Activated CD4-positive, alpha-beta T cell treated with anti-CD3 and anti-CD28 coated beads for 48 hours (primary cell): Measurements from ENCODE around the gene GOLGA2.

ENCODE experiments used
- DNase-seq: peaks from one replicate; pipeline ENCODE4 v3.0.0-alpha.2; 2020

The GOLGA2 gene

DNA sequence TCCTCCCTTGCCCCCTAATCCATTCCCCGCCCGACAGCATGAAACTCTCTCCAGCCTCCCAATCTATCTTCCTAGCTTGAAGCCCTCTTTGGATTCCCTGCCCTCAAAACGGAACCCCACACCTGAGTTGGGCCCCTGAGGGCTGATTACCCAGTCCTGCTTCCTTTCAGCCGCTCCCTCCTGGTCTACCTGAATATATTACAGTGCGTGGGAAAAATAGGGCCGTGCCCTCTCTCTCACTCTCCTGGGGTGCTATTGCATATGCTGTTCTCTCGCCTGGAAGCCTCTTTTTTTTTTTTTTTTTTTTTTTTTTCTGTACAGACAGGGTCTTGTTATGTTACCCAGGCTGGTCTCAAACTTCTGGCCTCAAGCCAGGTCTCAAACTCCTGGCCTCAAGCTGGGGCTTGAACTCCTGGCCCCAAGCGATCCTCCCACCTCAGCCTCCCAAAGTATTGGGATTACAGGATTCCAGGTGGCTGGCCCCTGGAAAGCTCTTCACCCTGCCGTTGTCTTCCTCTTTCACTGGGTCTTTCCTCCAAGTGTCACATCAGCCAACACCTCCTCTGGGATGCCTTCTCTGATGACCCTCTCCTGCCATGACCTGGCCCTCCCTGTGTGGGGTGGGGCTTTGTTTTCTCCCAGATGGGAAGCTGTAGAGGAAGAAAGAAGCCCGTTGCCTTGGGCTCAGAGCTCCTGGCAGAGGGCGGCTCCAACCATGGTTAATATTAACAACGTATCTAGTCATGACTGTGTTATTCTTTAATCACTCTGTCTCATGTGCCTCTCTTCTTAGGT is 64.4 kb downstream of the GOLGA2 start:
- no peak for DNase-seq

DNA sequence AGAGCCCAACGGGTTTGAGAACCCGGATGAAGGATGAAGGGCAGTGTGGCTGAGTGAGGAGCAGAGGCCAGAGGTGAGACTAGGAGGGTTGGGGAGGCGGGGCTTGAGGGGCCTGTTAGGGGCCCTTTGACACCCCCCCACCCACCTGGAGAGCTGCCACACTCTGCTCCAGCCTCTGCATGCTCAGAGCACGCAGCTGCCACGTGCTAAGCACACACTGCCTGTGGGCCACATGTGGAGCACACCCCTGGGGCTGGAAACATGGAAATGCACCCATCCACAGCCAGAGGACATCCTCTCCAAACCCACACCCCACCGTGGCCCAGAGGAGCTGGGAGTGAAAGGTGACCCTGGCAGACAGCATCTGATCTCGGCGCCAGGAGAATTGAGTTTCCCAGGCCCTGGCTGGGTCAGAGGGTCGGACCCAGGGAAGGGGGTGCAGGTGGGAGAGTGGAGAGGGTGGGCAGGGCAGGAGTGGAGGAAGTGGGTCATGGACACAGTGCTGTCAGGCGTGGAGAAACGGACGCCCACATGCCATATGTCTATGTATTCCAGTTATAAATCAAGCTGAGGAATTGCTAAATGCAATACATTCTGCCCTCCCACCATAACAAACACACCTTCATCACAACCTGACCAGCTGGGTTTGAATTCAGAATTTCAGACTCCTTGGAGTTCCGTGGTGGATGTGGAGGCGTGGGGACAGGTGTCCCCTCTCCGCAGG is 66.7 kb downstream of the GOLGA2 start:
- no peak for DNase-seq

DNA sequence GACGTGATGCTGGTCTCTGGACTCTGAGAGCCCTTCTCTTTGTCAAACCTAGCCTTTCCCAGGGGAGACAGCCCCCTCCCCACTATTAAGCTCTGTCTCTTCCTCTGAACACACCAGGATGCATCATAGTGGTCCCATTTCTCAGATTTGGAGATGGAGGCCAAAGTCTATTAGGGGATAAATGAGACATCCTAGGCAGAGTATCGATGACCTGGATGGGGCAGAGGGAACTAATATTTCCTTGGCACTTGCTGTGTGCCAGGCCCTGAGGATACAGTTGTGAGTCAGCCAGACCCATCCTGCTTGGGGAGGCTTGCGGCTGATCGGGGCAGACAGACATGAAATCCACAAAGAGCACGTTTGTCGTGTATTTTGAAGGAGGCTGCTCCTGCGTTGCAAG is 67.4 kb downstream of the GOLGA2 start:
- no peak for DNase-seq

DNA sequence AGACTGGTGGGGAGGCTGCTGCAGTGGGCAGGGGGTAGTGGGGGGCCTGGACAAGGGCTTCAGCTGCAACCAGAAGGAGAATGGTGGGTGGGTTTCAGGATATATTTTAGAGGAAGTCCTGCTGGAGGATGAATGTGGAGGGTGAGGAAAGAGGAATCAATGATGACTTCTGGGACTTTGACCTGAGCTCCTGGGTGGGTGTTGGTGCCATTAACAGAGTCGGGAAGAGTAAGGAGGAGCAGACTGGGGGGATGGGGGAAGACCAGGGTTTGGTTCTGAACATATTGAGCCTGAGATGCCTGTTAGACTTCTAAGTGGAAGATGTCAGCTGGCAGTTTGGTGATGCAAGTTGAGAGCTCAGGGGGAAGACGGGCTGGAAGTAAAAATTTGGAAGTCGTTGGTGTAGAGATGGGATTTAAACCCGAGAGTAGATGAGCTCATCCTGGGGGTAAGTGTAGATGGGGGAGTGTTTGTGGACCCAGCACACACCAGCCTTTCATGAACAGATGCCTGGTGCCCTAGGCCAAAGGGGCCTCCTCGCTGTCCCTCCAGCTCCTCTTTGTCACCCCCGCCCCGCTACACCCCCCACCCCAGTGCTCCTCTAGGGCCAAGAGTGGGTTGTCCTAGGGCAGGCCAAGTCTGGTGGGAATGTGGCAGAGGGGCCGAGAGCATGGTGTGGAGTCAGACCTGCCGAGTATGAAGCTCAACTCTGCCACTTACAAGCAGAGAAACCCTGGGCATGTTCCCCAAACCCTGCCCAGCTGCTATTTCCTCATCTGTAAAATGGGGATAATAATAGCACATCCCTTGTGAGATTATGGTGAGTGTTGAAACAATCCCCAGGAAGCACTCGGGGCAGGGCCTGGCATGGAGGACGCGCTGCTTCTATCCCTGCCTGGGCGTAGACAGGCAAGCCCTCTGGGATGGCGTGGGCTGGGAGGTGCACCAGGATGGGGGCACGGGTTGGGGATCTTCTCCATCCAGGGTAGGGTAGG is 68.6 kb downstream of the GOLGA2 start:
- no peak for DNase-seq

DNA sequence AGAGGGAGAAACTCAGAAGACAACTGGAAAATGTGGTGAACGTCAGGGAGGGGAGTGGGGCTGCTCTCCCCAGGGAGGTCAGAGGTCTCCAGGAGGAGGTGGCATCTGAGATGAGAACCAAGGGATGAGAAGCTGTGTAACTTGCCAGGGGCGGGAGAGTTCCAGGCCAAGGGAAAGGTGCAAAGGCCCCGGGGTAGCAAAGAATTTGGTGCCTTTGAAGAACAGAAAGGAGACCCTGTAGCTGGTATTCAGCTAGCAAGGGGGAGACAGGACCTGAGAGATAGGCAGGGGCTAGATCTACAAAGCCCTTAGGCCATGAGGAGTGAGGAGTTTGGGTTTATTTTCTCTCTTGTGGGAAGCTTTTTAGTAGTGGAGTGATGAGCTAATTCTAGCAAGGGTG is 69.3 kb downstream of the GOLGA2 start:
- DNase-seq, result no peak
